COLO829 (cell line): ENCODE measurements around the gene TMEM273.

Source experiments
- DNase-seq: peaks from one replicate; pipeline ENCODE4 v3.0.0; 2012; ENCODE audit warnings: low spot score

Gene TMEM273

GRCh38 chr10:49115015-49115795 lies 73.0 kb downstream of the TMEM273 start, which contains the start of gene VSTM4:
Gene VSTM4, minus strand, starts transcription at chr10:49115522. Its CDS starts 37 bp downstream, at chr10:49115485.
- no peak for DNase-seq

GRCh38 chr10:49114718-49115014 lies 73.5 kb downstream of the TMEM273 start:
- no peak for DNase-seq

GRCh38 chr10:49113741-49114141 lies 74.5 kb downstream of the TMEM273 start:
- DNase-seq = no peak

GRCh38 chr10:49112851-49113250 lies 75.3 kb downstream of the TMEM273 start:
- no peak for DNase-seq

- DNase-seq = no peak
Observed at GRCh38 chr10:49112098-49112497, 76.1 kb downstream of the TMEM273 start.

- DNase-seq = no peak
Observed at GRCh38 chr10:49111320-49111698, 76.9 kb downstream of the TMEM273 start.

- no peak for DNase-seq
Observed at GRCh38 chr10:49110684-49111319, 77.4 kb downstream of the TMEM273 start.

- DNase-seq = no peak
Observed at GRCh38 chr10:49109669-49110340, 78.4 kb downstream of the TMEM273 start.

- DNase-seq = no peak
Observed at GRCh38 chr10:49108656-49109055, 79.5 kb downstream of the TMEM273 start.

- no peak for DNase-seq
Observed at GRCh38 chr10:49107887-49108267, 80.3 kb downstream of the TMEM273 start.

- no peak for DNase-seq
Observed at GRCh38 chr10:49107111-49107886, 80.9 kb downstream of the TMEM273 start.

GRCh38 chr10:49106451-49106850 lies 81.7 kb downstream of the TMEM273 start:
- DNase-seq = no peak

GRCh38 chr10:49105076-49105475 lies 83.1 kb downstream of the TMEM273 start:
- DNase-seq = no peak
